H9 (cell line): ENCODE measurements around the gene BIN1. TPM values are rescaled to one million over a fixed set of nuclear protein-coding genes. Genes with fewer than 3 reads are reported as not detected.

Experiments used
- DNase-seq: peaks from one replicate; pipeline ENCODE4 v3.0.0-alpha.2; 2017
- H2AFZ ChIP-seq: one replicate; pipeline ENCODE4 v1.6.1; 2013; ENCODE audit warnings: mild to moderate bottlenecking, low read length, control low read depth, moderate library complexity
- H2AK5ac ChIP-seq: 2 replicates; pipeline ENCODE4 v1.6.1; 2013; ENCODE audit warnings: low read length, control low read depth, mixed read lengths; ENCODE audit not compliant: insufficient read length
- H2BK120ac ChIP-seq: one replicate; pipeline ENCODE4 v1.6.1; 2013; ENCODE audit warnings: low read depth, mild to moderate bottlenecking, low read length, control low read depth, inconsistent platforms; ENCODE audit not compliant: poor library complexity, severe bottlenecking
- H2BK12ac ChIP-seq: 2 replicates; pipeline ENCODE4 v1.6.1; 2013; ENCODE audit warnings: low read length, control low read depth, mixed read lengths, low read depth; ENCODE audit not compliant: insufficient read length
- H2BK15ac ChIP-seq: 2 replicates; pipeline ENCODE4 v1.6.1; 2013; ENCODE audit warnings: low read depth, low read length, control low read depth
- H2BK20ac ChIP-seq: one replicate; pipeline ENCODE4 v1.6.1; 2013; ENCODE audit warnings: low read depth, mild to moderate bottlenecking, low read length, control low read depth, inconsistent platforms; ENCODE audit not compliant: poor library complexity, severe bottlenecking
- H2BK5ac ChIP-seq: 2 replicates; pipeline ENCODE4 v1.6.1; 2013; ENCODE audit warnings: low read length, control low read depth, mixed read lengths; ENCODE audit not compliant: insufficient read length
- H3K14ac ChIP-seq: 2 replicates; pipeline ENCODE4 v1.6.1; 2013; ENCODE audit warnings: low read length, control low read depth; ENCODE audit not compliant: insufficient read depth
- H3K18ac ChIP-seq: 2 replicates; pipeline ENCODE4 v1.6.1; 2013; ENCODE audit warnings: low read depth, mild to moderate bottlenecking, mixed read lengths, low read length, control low read depth; ENCODE audit not compliant: insufficient read length
- H3K23ac ChIP-seq: 2 replicates; pipeline ENCODE4 v1.6.1; 2013; ENCODE audit warnings: low read length, control low read depth, mixed read lengths, low read depth; ENCODE audit not compliant: insufficient read length
- H3K23me2 ChIP-seq: 2 replicates; pipeline ENCODE4 v1.6.1; 2013; ENCODE audit warnings: low read depth, mild to moderate bottlenecking, mixed read lengths, low read length, control low read depth; ENCODE audit not compliant: insufficient read length, poor library complexity, severe bottlenecking
- H3K27ac ChIP-seq: 2 replicates; pipeline ENCODE4 v1.5.1; 2013; ENCODE audit warnings: low read length, control low read depth, mixed read lengths, low read depth; ENCODE audit not compliant: insufficient read length
- H3K27me3 ChIP-seq: 2 replicates; pipeline ENCODE4 v1.6.1; 2013; ENCODE audit warnings: low read length, control low read depth, inconsistent platforms; ENCODE audit not compliant: insufficient read depth
- H3K4ac ChIP-seq: 2 replicates; pipeline ENCODE4 v1.6.1; 2013; ENCODE audit warnings: low read depth, mild to moderate bottlenecking, control low read depth, inconsistent platforms, low read length, moderate library complexity
- H3K4me1 ChIP-seq: 2 replicates; pipeline ENCODE4 v1.6.1; 2013; ENCODE audit warnings: low read length, control low read depth, inconsistent platforms; ENCODE audit not compliant: insufficient read depth
- H3K4me2 ChIP-seq: 2 replicates; pipeline ENCODE4 v1.6.1; 2013; ENCODE audit warnings: low read length, control low read depth, mixed read lengths; ENCODE audit not compliant: insufficient read length, insufficient read depth
- H3K56ac ChIP-seq: 2 replicates; pipeline ENCODE4 v1.6.1; 2013; ENCODE audit warnings: low read depth, mild to moderate bottlenecking, mixed read lengths, low read length, control low read depth; ENCODE audit not compliant: insufficient read length
- H3K79me1 ChIP-seq: 2 replicates; pipeline ENCODE4 v1.6.1; 2013; ENCODE audit warnings: low read depth, mild to moderate bottlenecking, moderate library complexity, low read length, control low read depth, inconsistent platforms; ENCODE audit not compliant: insufficient read depth, poor library complexity, severe bottlenecking
- H3K79me2 ChIP-seq: 2 replicates; pipeline ENCODE4 v1.6.1; 2013; ENCODE audit warnings: low read length, control low read depth, inconsistent platforms; ENCODE audit not compliant: insufficient read depth
- H3K9ac ChIP-seq: 2 replicates; pipeline ENCODE4 v1.6.1; 2013; ENCODE audit warnings: low read length, control low read depth, mixed read lengths; ENCODE audit not compliant: insufficient read length; ENCODE audit errors: extremely low read depth
- H3K9me3 ChIP-seq: one replicate; pipeline ENCODE4 v1.6.1; 2013; ENCODE audit warnings: low read depth, low read length, inconsistent platforms; ENCODE audit not compliant: control insufficient read depth
- H3T11ph ChIP-seq: one replicate; pipeline ENCODE4 v1.6.1; 2013; ENCODE audit warnings: mild to moderate bottlenecking, low read length, control low read depth, inconsistent platforms
- H4K20me1 ChIP-seq: one replicate; pipeline ENCODE4 v1.6.1; 2013; ENCODE audit not compliant: control insufficient read depth, insufficient read length, insufficient read depth
- H4K5ac ChIP-seq: 2 replicates; pipeline ENCODE4 v1.6.1; 2013; ENCODE audit warnings: low read depth, mild to moderate bottlenecking, mixed read lengths, low read length, control low read depth; ENCODE audit not compliant: insufficient read length
- H4K8ac ChIP-seq: replicated peaks from 2 replicates; pipeline ENCODE4 v1.6.1; 2013; ENCODE audit warnings: low read length, control low read depth, mixed read lengths, low read depth; ENCODE audit not compliant: insufficient read length
- H4K91ac ChIP-seq: 2 replicates; pipeline ENCODE4 v1.6.1; 2013; ENCODE audit warnings: low read depth, mild to moderate bottlenecking, moderate library complexity, mixed read lengths, low read length, control low read depth; ENCODE audit not compliant: insufficient read length
- H3K27ac Mint-ChIP-seq, 3 experiments: 2 replicates in 2 of 3; 3 replicates in 1 of 3; pipeline ENCODE4 v1.8.0; 2020 to 2021; ENCODE audit warnings: mixed read lengths in 3 of 3, mild to moderate bottlenecking in 1 of 3, moderate library complexity in 1 of 3
- H3K27me3 Mint-ChIP-seq: 2 replicates; pipeline ENCODE4 v1.8.0; 2021; ENCODE audit warnings: low read depth, mild to moderate bottlenecking, moderate library complexity, mixed read lengths
- H3K36me3 Mint-ChIP-seq, 3 experiments: 2 replicates in 2 of 3; 3 replicates in 1 of 3; pipeline ENCODE4 v1.8.0; 2020 to 2021; ENCODE audit warnings: low read depth in 3 of 3, mixed read lengths in 3 of 3; ENCODE audit not compliant: insufficient read depth in 1 of 3
- H3K4me1 Mint-ChIP-seq, 2 experiments: 2 replicates each; pipeline ENCODE4 v1.8.0; 2020; ENCODE audit warnings: mixed read lengths in 2 of 2
- H3K4me3 Mint-ChIP-seq, 2 experiments: 2 replicates in 1 of 2; 3 replicates in 1 of 2; pipeline ENCODE4 v1.8.0; 2020 to 2021; ENCODE audit warnings: mild to moderate bottlenecking in 2 of 2, mixed read lengths in 2 of 2, moderate library complexity in 1 of 2
- H3K9me3 Mint-ChIP-seq, 2 experiments: 2 replicates in 1 of 2; 3 replicates in 1 of 2; pipeline ENCODE4 v1.8.0; 2020; ENCODE audit warnings: mild to moderate bottlenecking in 2 of 2, mixed read lengths in 2 of 2, moderate library complexity in 1 of 2
- CTCF ChIP-seq: fragments of 200-600 bp; sonication (generic); conservative IDR thresholded peaks from 3 replicates; pipeline ENCODE4 v1.8.0; 2021; ENCODE audit warnings: antibody characterized with exemption, mild to moderate bottlenecking
- WGBS: extraction: QIAGEN DNeasy Blood & Tissue Kit; methylation state at CpG from one replicate; pipeline ENCODE4 v1.1.7; 2013; ENCODE audit warnings: missing lambda C conversion rate, low lambda C conversion rate, mixed read lengths; ENCODE audit not compliant: insufficient read length; ENCODE audit errors: extremely low coverage; 5-methylcytosine and 5-hydroxymethylcytosine counted together
- total RNA-seq: library from RNA; stranded (reverse); gene quantifications from 2 replicates; pipeline ENCODE4 v1.2.1, GENCODE V29; 2021

Gene BIN1
- total RNA-seq, 1 experiment from 2014 or later, result 32.0 TPM

GRCh38 chr2:127059559-127059958, 47.4 kb downstream of the BIN1 start:
- H3K18ac ChIP-seq, result no peak overlapping the region
- H3K14ac ChIP-seq, result no peak overlapping the region
- no peaks in the 10 kb centered on the region for H3K79me1 ChIP-seq
- no peak for DNase-seq
- H3K27me3 ChIP-seq, result no peaks in the 10 kb centered on the region
- Mint-ChIP-seq H3K36me3 (peaks cover 7 to 15% (median 14%) of the 10 kb centered on the region in 3 experiments; a peak in 4 of 7 replicates), H3K9me3 (no peaks in the 10 kb centered on the region; a peak in 1 of 5 replicates), H3K27ac (no peak overlapping the region), H3K4me3 (no peak overlapping the region), H3K27me3 (no peaks in the 10 kb centered on the region), H3K4me1 (peaks cover 0 to 8% of the 10 kb centered on the region in 2 experiments; a peak in 2 of 4 replicates)
- H3K56ac ChIP-seq, result no peak overlapping the region
- no peak overlapping the region for H3K4ac ChIP-seq
- no peak overlapping the region for H2BK15ac ChIP-seq
- no peak overlapping the region for H4K8ac ChIP-seq
- H2BK120ac ChIP-seq, result no peak overlapping the region
- H2AFZ ChIP-seq, result no peak overlapping the region
- no peak overlapping the region for H3K27ac ChIP-seq
- no peaks in the 10 kb centered on the region for H3K79me2 ChIP-seq
- no peaks in the 10 kb centered on the region for H3K9me3 ChIP-seq
- no peak overlapping the region for H2BK5ac ChIP-seq
- no peak overlapping the region for H3K4me2 ChIP-seq
- no peak for TF ChIP-seq CTCF
- H3K9ac ChIP-seq, result no peak overlapping the region
- no peaks in the 10 kb centered on the region for H4K20me1 ChIP-seq
- H2BK20ac ChIP-seq, result no peak overlapping the region
- H3K23me2 ChIP-seq, result no peaks in the 10 kb centered on the region
- H2BK12ac ChIP-seq, result no peak overlapping the region
- no peaks in the 10 kb centered on the region; the same call in 1 of the 2 replicates for H3K4me1 ChIP-seq
- H3T11ph ChIP-seq, result no peak overlapping the region
- WGBS, result no CpG with 5 or more reads among the region's 10 CpGs
- no peak overlapping the region for H3K23ac ChIP-seq
- no peak overlapping the region for H4K91ac ChIP-seq
- H4K5ac ChIP-seq, result no peak overlapping the region
- H2AK5ac ChIP-seq, result no peak overlapping the region
